Measurements from ENCODE around the gene CINP. TPM values are rescaled to one million over a fixed set of nuclear protein-coding genes. Genes with fewer than 3 reads are reported as not detected.

The CINP gene
- total and polyA plus RNA-seq, 2 of the 13 experiments (the other 11 are each of a cell fraction or from before 2014, with no cell fraction given), result 32.8 to 42.8 TPM

GRCh38 chr14:102362545-102363181 lies at the start of gene CINP, which contains the start of gene TECPR2 (continued):
- TF ChIP-seq PRDM4 (CRISPR knock-in tag; IDR thresholded peaks at IDR 0.05; ENCODE audit: borderline replicate concordance) (no peak), ZNF326 (CRISPR knock-in tag; IDR thresholded peaks at IDR 0.05; ENCODE audit: borderline replicate concordance) (no peak), NFYC (CRISPR knock-in tag; IDR thresholded peaks at IDR 0.05) (no peak), MLX (CRISPR knock-in tag; IDR thresholded peaks at IDR 0.05) (no peak), ZNF33B (CRISPR knock-in tag; IDR thresholded peaks at IDR 0.05) (no peak), IRF1 (CRISPR knock-in tag; IDR thresholded peaks at IDR 0.05; ENCODE audit: low read depth) (no peak), ZBTB14 (CRISPR knock-in tag; IDR thresholded peaks at IDR 0.05) (no peak), CREB1 (IDR thresholded peaks at IDR 0.05) (peak; percentile 78), CREB1 (CRISPR knock-in tag; IDR thresholded peaks at IDR 0.05) (peak; percentile 92), TRAFD1 (CRISPR knock-in tag; IDR thresholded peaks at IDR 0.05; ENCODE audit: borderline replicate concordance) (no peak), HIC2 (CRISPR knock-in tag; IDR thresholded peaks at IDR 0.05; ENCODE audit: low read depth) (no peak), ZNF672 (CRISPR knock-in tag; IDR thresholded peaks at IDR 0.05) (no peak), GATAD2A (CRISPR knock-in tag; IDR thresholded peaks at IDR 0.05) (no peak; the same call in 1 of the 2 replicates), MAX (IDR thresholded peaks at IDR 0.05) (no peak; the same call in 1 of the 2 replicates), PLSCR1 (CRISPR knock-in tag; IDR thresholded peaks at IDR 0.05; ENCODE audit: borderline replicate concordance) (no peak), MAFF (IDR thresholded peaks at IDR 0.05; ENCODE audit: low read depth, low read length) (no peak), MAFG (CRISPR knock-in tag; IDR thresholded peaks at IDR 0.05) (no peak), RELA (CRISPR knock-in tag; IDR thresholded peaks at IDR 0.05) (no peak), EED (CRISPR knock-in tag; IDR thresholded peaks at IDR 0.05) (no peak)
